Right hindlimb (tissue), 1 donor: ENCODE data around the gene FXR1.
A peak's percentile ranks its signal among the peaks of the same experiment; 100 is the strongest.
"Not testable (repeated sequence)": the region's sequence is repeated elsewhere in the genome, so short reads cannot be mapped to it uniquely, and the experiment has no call there.

Experiments
- DNase-seq: peaks from one replicate; pipeline ENCODE4 v3.0.0-alpha.2; 2018

Gene FXR1

GRCh38 chr3:180940826-180941225 is 28.4 kb downstream of the FXR1 start:
- no peak for DNase-seq

- DNase-seq: no peak
These were observed 35.4 kb downstream of the FXR1 start for GRCh38 chr3:180947761-180948390.

GRCh38 chr3:180959691-180960090 is 47.2 kb downstream of the FXR1 start:
- no peak for DNase-seq

GRCh38 chr3:180961087-180961486 is 48.6 kb downstream of the FXR1 start:
- no peak for DNase-seq

GRCh38 chr3:180961552-180961951 is 49.1 kb downstream of the FXR1 start:
- no peak for DNase-seq

- DNase-seq: no peak
These were observed 50.1 kb downstream of the FXR1 start for GRCh38 chr3:180962530-180962929.

- no peak for DNase-seq
These were observed 58.5 kb downstream of the FXR1 start for GRCh38 chr3:180970931-180971330.

GRCh38 chr3:180973543-180973942 is 61.1 kb downstream of the FXR1 start:
- no peak for DNase-seq

GRCh38 chr3:180974286-180974685 is 61.8 kb downstream of the FXR1 start:
- no peak for DNase-seq

- DNase-seq: no peak
These were observed 65.0 kb downstream of the FXR1 start for GRCh38 chr3:180977498-180977897.

GRCh38 chr3:180979961-180980360 is 67.5 kb downstream of the FXR1 start:
- no peak for DNase-seq

GRCh38 chr3:180980611-180981010 is 68.1 kb downstream of the FXR1 start:
- DNase-seq: no peak

- DNase-seq: no peak
These were observed 69.4 kb downstream of the FXR1 start for GRCh38 chr3:180981912-180982311.

- DNase-seq: no peak
These were observed 70.7 kb downstream of the FXR1 start for GRCh38 chr3:180983136-180983535.

GRCh38 chr3:180986366-180986765 is 73.9 kb downstream of the FXR1 start:
- DNase-seq: not testable (repeated sequence)

GRCh38 chr3:180987344-180987743 is 74.9 kb downstream of the FXR1 start:
- DNase-seq: no peak

GRCh38 chr3:180989291-180990163 is 77.1 kb downstream of the FXR1 start, which contains the start of gene DNAJC19:
Gene DNAJC19 (minus strand): TSS chr3:180989736. CDS start chr3:180989602, 134 bp downstream.
- DNase-seq: peak; percentile 95

GRCh38 chr3:180990505-180990904 is 78.0 kb downstream of the FXR1 start:
- DNase-seq: no peak

GRCh38 chr3:180996415-180996932 is 84.0 kb downstream of the FXR1 start:
- DNase-seq: no peak

GRCh38 chr3:181002331-181002730 is 89.9 kb downstream of the FXR1 start:
- not testable (repeated sequence) for DNase-seq

- not testable (repeated sequence) for DNase-seq
These were observed 91.0 kb downstream of the FXR1 start for GRCh38 chr3:181003469-181003868.

- DNase-seq: no peak
These were observed 94.1 kb downstream of the FXR1 start for GRCh38 chr3:181006541-181006940.

- no peak for DNase-seq
These were observed 94.8 kb downstream of the FXR1 start for GRCh38 chr3:181007262-181007661.

- no peak for DNase-seq
These were observed 96.3 kb downstream of the FXR1 start for GRCh38 chr3:181008796-181009195.
